ENCODE data around the gene PUS1.

Gene PUS1

DNA sequence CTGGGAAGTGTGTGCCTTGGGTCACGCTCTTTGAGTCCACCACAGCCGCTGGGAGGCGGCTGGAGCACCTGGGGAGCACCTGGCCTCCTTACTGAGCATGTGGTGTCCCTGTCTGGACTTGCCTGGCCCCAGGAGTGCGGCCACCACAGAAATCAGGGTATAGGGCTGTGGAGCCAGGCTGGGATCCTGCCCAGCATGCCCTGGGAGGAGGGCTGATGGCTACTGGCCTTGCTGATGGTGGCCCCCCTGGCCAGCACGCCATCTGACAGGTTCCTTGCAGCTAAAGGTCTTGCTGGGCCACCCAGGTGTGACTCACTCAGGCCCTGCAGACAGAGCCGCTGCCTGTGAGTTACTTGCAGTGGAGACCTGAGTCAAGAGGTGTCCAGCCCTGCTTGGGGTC lies 28.7 kb upstream of the PUS1 start:
- Histone ChIP-seq H3K27ac (no peak overlapping the region), H3K36me3 (peaks cover 0 to 53% (median 30%) of the 10 kb centered on the region in 3 donors), H3K4me1 (peaks cover 0 to 85% (median 52%) of the 10 kb centered on the region in 4 donors), H3K27me3 (no peaks in the 10 kb centered on the region), H3K9me3 (no peaks in the 10 kb centered on the region), H3K4me3 (no peak overlapping the region)
- intact Hi-C loops (cut with DNase I; ENCODE audit: low total_unique reads), result no loop called here
- no peak for DNase-seq
- TF ChIP-seq, protein P1, sequence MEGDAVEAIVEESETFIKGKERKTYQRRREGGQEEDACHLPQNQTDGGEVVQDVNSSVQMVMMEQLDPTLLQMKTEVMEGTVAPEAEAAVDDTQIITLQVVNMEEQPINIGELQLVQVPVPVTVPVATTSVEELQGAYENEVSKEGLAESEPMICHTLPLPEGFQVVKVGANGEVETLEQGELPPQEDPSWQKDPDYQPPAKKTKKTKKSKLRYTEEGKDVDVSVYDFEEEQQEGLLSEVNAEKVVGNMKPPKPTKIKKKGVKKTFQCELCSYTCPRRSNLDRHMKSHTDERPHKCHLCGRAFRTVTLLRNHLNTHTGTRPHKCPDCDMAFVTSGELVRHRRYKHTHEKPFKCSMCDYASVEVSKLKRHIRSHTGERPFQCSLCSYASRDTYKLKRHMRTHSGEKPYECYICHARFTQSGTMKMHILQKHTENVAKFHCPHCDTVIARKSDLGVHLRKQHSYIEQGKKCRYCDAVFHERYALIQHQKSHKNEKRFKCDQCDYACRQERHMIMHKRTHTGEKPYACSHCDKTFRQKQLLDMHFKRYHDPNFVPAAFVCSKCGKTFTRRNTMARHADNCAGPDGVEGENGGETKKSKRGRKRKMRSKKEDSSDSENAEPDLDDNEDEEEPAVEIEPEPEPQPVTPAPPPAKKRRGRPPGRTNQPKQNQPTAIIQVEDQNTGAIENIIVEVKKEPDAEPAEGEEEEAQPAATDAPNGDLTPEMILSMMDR (IDR thresholded peaks at IDR 0.05), result no peak

GRCh38 chr12:131901431-131902331 lies 27.4 kb upstream of the PUS1 start:
- Histone ChIP-seq H3K9me3 (no peaks in the 10 kb centered on the region), H3K36me3 (peaks cover 0 to 63% (median 34%) of the 10 kb centered on the region in 3 donors), H3K4me3 (no peak overlapping the region), H3K27ac (no peak overlapping the region), H3K27me3 (no peaks in the 10 kb centered on the region), H3K4me1 (peaks cover 0 to 76% (median 52%) of the 10 kb centered on the region in 4 donors)
- intact Hi-C loops (cut with DNase I; ENCODE audit: low total_unique reads), result no loop called here
- DNase-seq, result peak in 1 of 2 donors; percentile 66
- TF ChIP-seq, protein P1 (IDR thresholded peaks at IDR 0.05), result no peak

DNA sequence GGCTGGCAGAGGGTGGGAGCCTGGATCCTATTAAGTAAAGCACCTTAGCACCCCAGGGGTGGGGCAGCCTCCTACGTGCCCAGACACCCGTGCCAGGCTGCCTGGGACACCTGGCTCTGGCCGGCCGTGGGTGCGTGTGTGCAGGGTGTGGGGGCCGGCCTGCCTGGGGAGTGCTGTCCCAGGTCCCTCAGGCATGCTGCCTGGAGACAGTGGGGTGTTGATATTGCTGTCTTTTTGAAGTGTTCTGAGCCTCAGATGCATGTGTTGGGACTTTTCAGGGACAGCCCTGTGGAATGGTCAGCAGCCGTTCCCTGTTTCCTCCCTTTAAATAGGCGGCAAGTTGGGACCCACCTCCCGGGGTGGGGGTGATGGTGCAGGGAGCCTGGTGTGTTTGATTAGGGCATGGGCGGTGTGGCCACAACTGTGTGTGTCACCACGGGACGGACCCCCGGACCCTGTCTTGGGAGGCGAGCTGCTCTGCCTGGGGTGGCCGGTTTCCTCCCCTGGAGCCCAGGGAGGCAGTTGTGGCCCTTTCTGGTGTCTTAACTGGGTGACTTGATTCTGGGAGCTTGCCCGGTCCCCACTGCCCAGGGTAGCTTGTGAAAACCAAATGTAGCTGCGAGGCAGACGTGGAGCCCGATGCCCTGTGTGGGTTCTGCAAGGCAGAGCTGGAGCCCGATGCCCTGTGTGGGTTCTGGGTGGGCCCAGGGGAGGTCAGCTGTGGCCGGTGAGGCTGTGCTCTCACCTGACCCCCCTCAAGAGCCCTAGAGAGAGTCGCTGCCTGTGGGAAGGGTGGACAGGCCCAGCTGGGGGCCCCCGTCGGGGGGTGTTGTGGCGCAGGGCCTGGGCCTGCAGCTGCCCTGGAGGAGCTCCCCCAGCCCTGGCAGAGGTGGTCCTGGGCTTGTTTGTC lies 26.5 kb upstream of the PUS1 start:
- Histone ChIP-seq H3K9me3 (no peaks in the 10 kb centered on the region), H3K36me3 (peaks cover 0 to 63% (median 34%) of the 10 kb centered on the region in 3 donors), H3K27ac (no peak overlapping the region), H3K4me1 (peaks cover 0 to 67% (median 45%) of the 10 kb centered on the region in 4 donors), H3K27me3 (no peaks in the 10 kb centered on the region), H3K4me3 (no peak overlapping the region)
- TF ChIP-seq, protein P1 (IDR thresholded peaks at IDR 0.05), result no peak
- intact Hi-C loops (cut with DNase I; ENCODE audit: low total_unique reads), result no loop called here
- DNase-seq, result peak in 1 of 2 donors; percentile 61

DNA sequence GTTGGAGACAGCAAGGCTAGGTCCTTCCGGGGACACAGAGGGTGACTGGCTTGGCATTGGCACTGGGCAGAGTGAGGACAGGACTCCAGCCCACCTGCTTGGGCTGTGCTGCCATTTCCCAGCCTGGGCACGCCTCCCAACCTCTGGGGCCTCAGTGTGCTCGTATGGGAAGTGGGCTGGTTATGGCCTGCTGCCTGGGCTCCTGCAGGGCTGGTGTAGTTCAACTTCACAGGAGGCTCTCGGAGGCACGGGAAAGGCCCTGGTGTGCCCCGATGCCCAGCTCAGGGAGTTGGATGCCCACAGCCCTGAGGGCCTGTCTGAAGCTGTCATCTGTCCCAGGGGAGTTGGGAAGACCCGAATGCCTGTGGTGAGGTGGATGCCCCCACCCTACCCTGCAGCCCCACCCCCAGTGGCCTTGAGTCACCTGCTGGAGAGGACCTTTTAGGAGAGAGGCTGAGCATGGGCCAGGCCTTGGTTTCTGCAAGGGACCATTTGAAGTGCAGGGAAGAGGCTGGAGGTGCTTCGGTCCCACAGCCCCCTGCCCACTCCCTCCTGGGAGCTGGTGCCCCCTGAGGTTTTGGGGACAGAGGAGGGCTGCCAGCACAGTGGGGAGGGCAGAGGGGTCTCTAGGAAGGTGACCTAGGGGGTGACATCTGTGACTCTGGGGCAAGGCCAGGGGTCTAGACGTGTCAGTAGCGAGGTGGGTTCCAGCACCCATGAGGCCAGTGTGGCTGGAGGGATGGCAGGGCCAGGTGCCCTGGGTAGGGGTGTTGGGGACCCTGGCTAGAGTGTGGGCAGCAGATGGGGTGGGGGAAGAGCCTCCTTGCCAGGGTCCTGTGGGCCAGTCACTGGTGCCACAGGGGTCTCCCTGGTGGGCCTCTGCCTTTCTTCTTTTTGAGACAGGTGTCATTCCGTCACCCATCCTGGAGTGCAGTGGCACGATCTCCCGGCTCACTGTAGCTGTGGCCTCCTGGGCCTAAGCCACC lies 25.5 kb upstream of the PUS1 start:
- H3K4me3 ChIP-seq, result no peak overlapping the region

More for the DNA sequence above, 25.5 kb upstream of the PUS1 start:
- Histone ChIP-seq H3K9me3 (no peaks in the 10 kb centered on the region), H3K27me3 (no peaks in the 10 kb centered on the region), H3K36me3 (peaks cover 6 to 63% (median 39%) of the 10 kb centered on the region in 3 donors), H3K27ac (no peak overlapping the region), H3K4me1 (peaks cover 0 to 58% (median 40%) of the 10 kb centered on the region in 4 donors)
- peak in 1 of 2 donors; percentile 60 for DNase-seq
- intact Hi-C loops (cut with DNase I; ENCODE audit: low total_unique reads), result no loop called here
- TF ChIP-seq, protein P1 (IDR thresholded peaks at IDR 0.05), result no peak

Measured in tibial artery (tissue), 4 donors.